GM12878 (cell line): ENCODE results near the gene MYO1D. TPM values are rescaled to one million over a fixed set of nuclear protein-coding genes. Genes with fewer than 3 reads are reported as not detected.

Source experiments
- ATAC-seq: fragments of 200-7000 bp; cut with Tn5 transposase; 3 replicates; pipeline ENCODE4 v1.9.1; 2020; ENCODE audit warnings: mild to moderate bottlenecking, moderate library complexity
- BruUV-seq: library from RNA; stranded (reverse); fragments of 400-500 nt; replicated peaks from 2 replicates; lab custom pipeline; 2021; lab: Mats Ljungman, UMichigan
- CTCF ChIA-PET: fragments of 300-600 bp; sonication (Branson Sonifier 250); formaldehyde crosslinking; extraction: SDS; loops from one replicate; lab custom pipeline; 2021; ENCODE audit warnings: inconsistent platforms; lab: Yijun Ruan, JAX
- POLR2A ChIA-PET: fragments of 350-600 bp; formaldehyde crosslinking; extraction: SDS; loops from one replicate; lab custom pipeline; 2021; ENCODE audit warnings: inconsistent platforms; lab: Charles Lee
- RAD21 ChIA-PET: fragments of 300-600 bp; sonication (Branson Sonifier 250); formaldehyde crosslinking; loops from one replicate; lab custom pipeline; 2023; ENCODE audit warnings: antibody characterized with exemption; ENCODE audit not compliant: unreplicated experiment; lab: Charles Lee
- SMC1A ChIA-PET: fragments of 300-600 bp; sonication (Branson Sonifier 250); formaldehyde crosslinking; loops from one replicate; lab custom pipeline; 2023; ENCODE audit not compliant: unreplicated experiment, uncharacterized antibody; lab: Charles Lee
- DNase-seq: peaks from one replicate; pipeline ENCODE4 v3.0.0-alpha.2; 2011; ENCODE audit warnings: low read depth, low spot score
- FAIRE-seq: peaks from 3 replicates; lab custom pipeline; 2011; peaks lifted over from hg19 to GRCh38; lab: Jason Lieb, UNC
- H2AFZ ChIP-seq: 2 replicates; pipeline ENCODE4 v1.6.0; 2011; ENCODE audit warnings: low read depth, low read length, control low read depth; ENCODE audit not compliant: control insufficient read depth
- H3K27ac ChIP-seq: 2 replicates; pipeline ENCODE4 v1.5.1; 2011; ENCODE audit warnings: control low read depth; ENCODE audit not compliant: control insufficient read depth, insufficient read depth
- H3K27me3 ChIP-seq, 2 experiments: replicated peaks in 1 of 2; 2 replicates each; pipeline versions ENCODE4 v1.6.0 to v1.6.1; 2011; ENCODE audit warnings: low read length in 1 of 2; ENCODE audit not compliant: control insufficient read depth in 2 of 2, insufficient read depth in 2 of 2
- H3K36me3 ChIP-seq, 2 experiments: 2 replicates each; pipeline ENCODE4 v1.5.1; 2011; ENCODE audit warnings: low read length in 1 of 2; ENCODE audit not compliant: control insufficient read depth in 2 of 2, insufficient read depth in 2 of 2
- H3K4me1 ChIP-seq: 2 replicates; pipeline ENCODE4 v1.6.1; 2011; ENCODE audit warnings: mild to moderate bottlenecking, low read length, moderate library complexity, mixed read lengths; ENCODE audit not compliant: control insufficient read depth, insufficient read depth
- H3K4me2 ChIP-seq: 2 replicates; pipeline ENCODE4 v1.6.0; 2011; ENCODE audit warnings: control low read depth; ENCODE audit not compliant: control insufficient read depth, insufficient read depth
- H3K4me3 ChIP-seq: fragments of 200-600 bp; sonication (generic); 2 replicates; pipeline ENCODE4 v1.5.1; 2016
- H3K79me2 ChIP-seq: 2 replicates; pipeline ENCODE4 v1.6.0; 2011; ENCODE audit warnings: low read length; ENCODE audit not compliant: control insufficient read depth, insufficient read depth
- H3K9ac ChIP-seq: 2 replicates; pipeline ENCODE4 v1.8.0; 2011; ENCODE audit warnings: low read length, control low read depth, mixed read lengths; ENCODE audit not compliant: control insufficient read depth, insufficient read depth
- H3K9me3 ChIP-seq: replicated peaks from 3 replicates; pipeline ENCODE4 v1.5.1; 2011; ENCODE audit warnings: mild to moderate bottlenecking, low read length; ENCODE audit not compliant: control insufficient read depth, insufficient read depth
- H4K20me1 ChIP-seq: 2 replicates; pipeline ENCODE4 v1.6.0; 2011; ENCODE audit not compliant: control insufficient read depth, insufficient read depth
- CBX3 ChIP-seq: fragments of 200-600 bp; sonication (generic); IDR thresholded peaks from 2 replicates; pipeline ENCODE4 v1.6.1; 2016; ENCODE audit warnings: low read depth, borderline replicate concordance
- CHD2 ChIP-seq: IDR thresholded peaks from 2 replicates; pipeline ENCODE4 v1.6.1; 2011; ENCODE audit warnings: low read depth, low read length, improper control_type of control experiment, borderline replicate concordance
- HCFC1 ChIP-seq: fragments of 150-350 bp; IDR thresholded peaks from 2 replicates; pipeline ENCODE4 v1.6.1; 2014; ENCODE audit warnings: low read length
- IRF3 ChIP-seq: fragments of 450-650 bp; IDR thresholded peaks from 2 replicates; pipeline ENCODE4 v1.6.1; 2014; ENCODE audit warnings: mild to moderate bottlenecking
- MTA2 ChIP-seq: fragments of 450-650 bp; IDR thresholded peaks from 2 replicates; pipeline ENCODE4 v1.6.1; 2016; ENCODE audit warnings: low read depth, mild to moderate bottlenecking, moderate library complexity
- RB1 ChIP-seq: fragments of 450-650 bp; formaldehyde crosslinking; IDR thresholded peaks from 2 replicates; pipeline ENCODE4 v1.6.1; 2017; ENCODE audit warnings: mild to moderate bottlenecking, borderline replicate concordance
- RFX5 ChIP-seq: IDR thresholded peaks from 2 replicates; pipeline ENCODE4 v1.6.1; 2011; ENCODE audit warnings: low read depth, low read length, improper control_type of control experiment
- SPI1 ChIP-seq: IDR thresholded peaks from 2 replicates; pipeline ENCODE4 v1.6.1; 2011; ENCODE audit warnings: low read depth, mild to moderate bottlenecking, low read length, moderate library complexity, borderline replicate concordance; ENCODE audit not compliant: insufficient read depth
- SREBF1 ChIP-seq: IDR thresholded peaks from 2 replicates; pipeline ENCODE4 v1.6.1; 2012; ENCODE audit warnings: mild to moderate bottlenecking, low read length
- SREBF2 ChIP-seq: IDR thresholded peaks from 2 replicates; pipeline ENCODE4 v1.6.1; 2012; ENCODE audit warnings: mild to moderate bottlenecking, low read length
- TBL1XR1 ChIP-seq: IDR thresholded peaks from 2 replicates; pipeline ENCODE4 v1.6.1; 2012; ENCODE audit warnings: low read depth, low read length, improper control_type of control experiment
- TCF3 ChIP-seq: IDR thresholded peaks from 2 replicates; pipeline ENCODE4 v1.6.1; 2012; ENCODE audit warnings: low read depth, mild to moderate bottlenecking, low read length, borderline replicate concordance; ENCODE audit not compliant: insufficient read depth
- WGBS: methylation state at CpG from one replicate; pipeline ENCODE4 v1.1.6; 2016; ENCODE audit warnings: low lambda C conversion rate; ENCODE audit not compliant: insufficient replicate concordance, insufficient coverage; ENCODE audit errors: missing lambda C conversion rate; 5-methylcytosine and 5-hydroxymethylcytosine counted together
- in situ Hi-C: fragments of 300-500 bp; cut with MboI; formaldehyde crosslinking; loops from 9 replicates; pipeline ENCODE4 v1.14.3; 2018; ENCODE audit warnings: mixed read lengths
- intact Hi-C: fragments of 100-400 bp; cut with micrococcal nuclease; formaldehyde crosslinking; loops from one replicate; pipeline ENCODE4 v1.14.2; 2022; ENCODE audit not compliant: unreplicated experiment
- polyA plus RNA-seq, 11 experiments: library from polyadenylated mRNA; depleted of rRNA in 4 of 11; unstranded in 6 of 11; stranded (reverse) in 5 of 11; fragments of >200 nt; fragmentation: Nextera tagmentation in 4 of 11; fragmentation: Illumina TruSeq in 1 of 11; extraction: Ambion mirVana in 4 of 11; extraction: Trizol in 1 of 11; gene quantifications; 1 replicate in 1 of 11; 2 replicates in 10 of 11; pipeline versions ENCODE4 v1.2.1 to v1.2.3, GENCODE V29; 2011 to 2016; ENCODE audit warnings: inconsistent platforms in 2 of 11, missing spikeins in 2 of 11, low read depth in 1 of 11
- total RNA-seq, 4 experiments: library from RNA; depleted of rRNA in 3 of 4; stranded (reverse); fragments of >200 nt in 3 of 4; fragmentation: Illumina TruSeq in 1 of 4; extraction: Trizol in 1 of 4; gene quantifications; 2 replicates each; pipeline versions ENCODE4 v1.2.1 to v1.2.3, GENCODE V29; 2013 to 2021
- TF ChIP-seq, protein P1 (sequence below): IDR thresholded peaks from 2 replicates; pipeline ENCODE4 v1.6.1; 2011; ENCODE audit warnings: borderline replicate concordance, low read depth, mild to moderate bottlenecking, moderate library complexity, mixed read lengths, low read length; ENCODE audit not compliant: insufficient read depth; ENCODE audit errors: extremely low read length
- TF ChIP-seq, protein P2 (sequence below): fragments of 450-650 bp; conservative IDR thresholded peaks from 2 replicates; pipeline ENCODE4 v1.6.1; 2017; ENCODE audit warnings: mild to moderate bottlenecking, moderate library complexity
- TF ChIP-seq, protein P3 (sequence below): fragments of 450-650 bp; IDR thresholded peaks from 2 replicates; pipeline ENCODE4 v1.6.1; 2017; ENCODE audit warnings: mild to moderate bottlenecking, moderate library complexity

The MYO1D gene
- total and polyA plus RNA-seq, 10 of the 15 experiments (the other 5 are each of a cell fraction or from before 2014, with no cell fraction given): 1.8 to 37.7 (median 25.4) TPM

GRCh38 chr17:32542186-32542585 lies 334.7 kb downstream of the MYO1D start:
- no peaks in the 10 kb centered on the region for H3K36me3 ChIP-seq
- H3K9me3 ChIP-seq: no peaks in the 10 kb centered on the region; the same call in 2 of the 3 replicates
- no peak for FAIRE-seq
- H3K4me2 ChIP-seq: no peak overlapping the region
- SMC1A ChIA-PET: interaction anchor here (1.0 to 1.4 kb wide), 5 partner anchors 8 to 55 kb away, joined by 3 to 10 read pairs (median 3); partner anchors contain the start of gene CDK5R1
- POLR2A ChIA-PET: interaction anchor here (1.0 to 1.5 kb wide), 2 partner anchors 17 to 53 kb away, joined by 4 to 8 read pairs; no protein-coding TSS in a partner anchor
- no peaks in the 10 kb centered on the region for H3K27me3 ChIP-seq
- H3K79me2 ChIP-seq: no peaks in the 10 kb centered on the region
- no peak overlapping the region for H3K27ac ChIP-seq
- ATAC-seq: no peak
- H3K4me1 ChIP-seq: no peaks in the 10 kb centered on the region; the same call in 1 of the 2 replicates
- intact Hi-C loops (no loop called here), in situ Hi-C loops (no loop called here)
- 85% methylated on average over 7 of the region's 7 CpGs for WGBS
- H2AFZ ChIP-seq: no peak overlapping the region
- no TSS peak for BruUV-seq
- H3K4me3 ChIP-seq: no peak overlapping the region
- no peak overlapping the region for H3K9ac ChIP-seq
- no peaks in the 10 kb centered on the region for H4K20me1 ChIP-seq
- RAD21 ChIA-PET: interaction anchor here (1.2 to 1.3 kb wide), 2 partner anchors 18 to 58 kb away, joined by 3 to 4 read pairs; no protein-coding TSS in a partner anchor
- DNase-seq: no peak
- CTCF ChIA-PET: interaction anchor here (0.6 to 1.7 kb wide), 4 partner anchors 10 to 71 kb away, joined by 3 to 7 read pairs (median 4); no protein-coding TSS in a partner anchor
- TF ChIP-seq TCF3 (no peak), IRF3 (no peak), SREBF2 (no peak), SREBF1 (no peak), HCFC1 (no peak), CHD2 (no peak), RFX5 (no peak), CBX3 (no peak), MTA2 (no peak), TBL1XR1 (no peak), SPI1 (no peak), RB1 (no peak)
- TF ChIP-seq, protein P1, sequence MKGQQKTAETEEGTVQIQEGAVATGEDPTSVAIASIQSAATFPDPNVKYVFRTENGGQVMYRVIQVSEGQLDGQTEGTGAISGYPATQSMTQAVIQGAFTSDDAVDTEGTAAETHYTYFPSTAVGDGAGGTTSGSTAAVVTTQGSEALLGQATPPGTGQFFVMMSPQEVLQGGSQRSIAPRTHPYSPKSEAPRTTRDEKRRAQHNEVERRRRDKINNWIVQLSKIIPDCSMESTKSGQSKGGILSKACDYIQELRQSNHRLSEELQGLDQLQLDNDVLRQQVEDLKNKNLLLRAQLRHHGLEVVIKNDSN: no peak
- TF ChIP-seq, protein P2, sequence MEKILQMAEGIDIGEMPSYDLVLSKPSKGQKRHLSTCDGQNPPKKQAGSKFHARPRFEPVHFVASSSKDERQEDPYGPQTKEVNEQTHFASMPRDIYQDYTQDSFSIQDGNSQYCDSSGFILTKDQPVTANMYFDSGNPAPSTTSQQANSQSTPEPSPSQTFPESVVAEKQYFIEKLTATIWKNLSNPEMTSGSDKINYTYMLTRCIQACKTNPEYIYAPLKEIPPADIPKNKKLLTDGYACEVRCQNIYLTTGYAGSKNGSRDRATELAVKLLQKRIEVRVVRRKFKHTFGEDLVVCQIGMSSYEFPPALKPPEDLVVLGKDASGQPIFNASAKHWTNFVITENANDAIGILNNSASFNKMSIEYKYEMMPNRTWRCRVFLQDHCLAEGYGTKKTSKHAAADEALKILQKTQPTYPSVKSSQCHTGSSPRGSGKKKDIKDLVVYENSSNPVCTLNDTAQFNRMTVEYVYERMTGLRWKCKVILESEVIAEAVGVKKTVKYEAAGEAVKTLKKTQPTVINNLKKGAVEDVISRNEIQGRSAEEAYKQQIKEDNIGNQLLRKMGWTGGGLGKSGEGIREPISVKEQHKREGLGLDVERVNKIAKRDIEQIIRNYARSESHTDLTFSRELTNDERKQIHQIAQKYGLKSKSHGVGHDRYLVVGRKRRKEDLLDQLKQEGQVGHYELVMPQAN: no peak
- TF ChIP-seq, protein P3, sequence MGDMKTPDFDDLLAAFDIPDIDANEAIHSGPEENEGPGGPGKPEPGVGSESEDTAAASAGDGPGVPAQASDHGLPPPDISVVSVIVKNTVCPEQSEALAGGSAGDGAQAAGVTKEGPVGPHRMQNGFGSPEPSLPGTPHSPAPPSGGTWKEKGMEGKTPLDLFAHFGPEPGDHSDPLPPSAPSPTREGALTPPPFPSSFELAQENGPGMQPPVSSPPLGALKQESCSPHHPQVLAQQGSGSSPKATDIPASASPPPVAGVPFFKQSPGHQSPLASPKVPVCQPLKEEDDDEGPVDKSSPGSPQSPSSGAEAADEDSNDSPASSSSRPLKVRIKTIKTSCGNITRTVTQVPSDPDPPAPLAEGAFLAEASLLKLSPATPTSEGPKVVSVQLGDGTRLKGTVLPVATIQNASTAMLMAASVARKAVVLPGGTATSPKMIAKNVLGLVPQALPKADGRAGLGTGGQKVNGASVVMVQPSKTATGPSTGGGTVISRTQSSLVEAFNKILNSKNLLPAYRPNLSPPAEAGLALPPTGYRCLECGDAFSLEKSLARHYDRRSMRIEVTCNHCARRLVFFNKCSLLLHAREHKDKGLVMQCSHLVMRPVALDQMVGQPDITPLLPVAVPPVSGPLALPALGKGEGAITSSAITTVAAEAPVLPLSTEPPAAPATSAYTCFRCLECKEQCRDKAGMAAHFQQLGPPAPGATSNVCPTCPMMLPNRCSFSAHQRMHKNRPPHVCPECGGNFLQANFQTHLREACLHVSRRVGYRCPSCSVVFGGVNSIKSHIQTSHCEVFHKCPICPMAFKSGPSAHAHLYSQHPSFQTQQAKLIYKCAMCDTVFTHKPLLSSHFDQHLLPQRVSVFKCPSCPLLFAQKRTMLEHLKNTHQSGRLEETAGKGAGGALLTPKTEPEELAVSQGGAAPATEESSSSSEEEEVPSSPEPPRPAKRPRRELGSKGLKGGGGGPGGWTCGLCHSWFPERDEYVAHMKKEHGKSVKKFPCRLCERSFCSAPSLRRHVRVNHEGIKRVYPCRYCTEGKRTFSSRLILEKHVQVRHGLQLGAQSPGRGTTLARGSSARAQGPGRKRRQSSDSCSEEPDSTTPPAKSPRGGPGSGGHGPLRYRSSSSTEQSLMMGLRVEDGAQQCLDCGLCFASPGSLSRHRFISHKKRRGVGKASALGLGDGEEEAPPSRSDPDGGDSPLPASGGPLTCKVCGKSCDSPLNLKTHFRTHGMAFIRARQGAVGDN: no peak
